CD4-positive, alpha-beta memory T cell (primary cell): ENCODE measurements around the gene ZNF865. TPM values are rescaled to one million over a fixed set of nuclear protein-coding genes. Genes with fewer than 3 reads are reported as not detected.

ENCODE experiments used
- CTCF ChIA-PET: fragments of 350-600 bp; sonication (Branson Sonifier 250); formaldehyde crosslinking; loops from one replicate; lab custom pipeline; 2021; ENCODE audit warnings: inconsistent platforms; ENCODE audit not compliant: partially characterized antibody; lab: Charles Lee
- POLR2A ChIA-PET: fragments of 350-600 bp; sonication (Branson Sonifier 250); formaldehyde crosslinking; loops from one replicate; lab custom pipeline; 2021; ENCODE audit not compliant: partially characterized antibody; lab: Charles Lee
- DNase-seq, 5 donors: peaks; one replicate each; pipeline versions ENCODE4 v3.0.0 to v3.0.0-alpha.2; 2020 to 2022; ENCODE audit warnings: mixed read lengths in 1 of 5
- H3K27ac ChIP-seq: one replicate; pipeline ENCODE4 v1.7.0; 2013; ENCODE audit warnings: low read depth, low read length
- H3K27me3 ChIP-seq: 2 replicates; pipeline ENCODE4 v1.7.0; 2013; ENCODE audit warnings: mild to moderate bottlenecking, low read length, moderate library complexity; ENCODE audit not compliant: insufficient read depth
- H3K36me3 ChIP-seq: 2 replicates; pipeline ENCODE4 v1.7.0; 2013; ENCODE audit warnings: mild to moderate bottlenecking, low read length, moderate library complexity; ENCODE audit not compliant: insufficient read depth
- H3K4me1 ChIP-seq: 2 replicates; pipeline ENCODE4 v1.7.0; 2013; ENCODE audit warnings: mild to moderate bottlenecking, low read length, moderate library complexity; ENCODE audit not compliant: insufficient read depth
- H3K4me3 ChIP-seq, 2 donors: one replicate each; pipeline ENCODE4 v1.7.0; 2013; ENCODE audit warnings: low read length in 2 of 2, mild to moderate bottlenecking in 1 of 2
- H3K9me3 ChIP-seq, 2 donors: one replicate each; pipeline ENCODE4 v1.7.0; 2013; ENCODE audit warnings: low read length in 2 of 2, control low read depth in 1 of 2; ENCODE audit not compliant: control insufficient read depth in 1 of 2
- H3K27ac Mint-ChIP-seq, 7 donors: one replicate each; pipeline ENCODE4 v1.8.0; 2020 to 2021; ENCODE audit warnings: mixed read lengths in 7 of 7, mild to moderate bottlenecking in 6 of 7, inconsistent platforms in 3 of 7, moderate library complexity in 3 of 7
- H3K27me3 Mint-ChIP-seq, 2 donors: one replicate each; pipeline ENCODE4 v1.8.0; 2020 to 2021; ENCODE audit warnings: mixed read lengths in 2 of 2
- H3K36me3 Mint-ChIP-seq, 2 donors: one replicate each; pipeline ENCODE4 v1.8.0; 2020 to 2021; ENCODE audit warnings: mixed read lengths in 2 of 2, inconsistent platforms in 1 of 2, mild to moderate bottlenecking in 1 of 2
- H3K4me1 Mint-ChIP-seq, 4 donors: one replicate each; pipeline ENCODE4 v1.8.0; 2020 to 2021; ENCODE audit warnings: mixed read lengths in 4 of 4, mild to moderate bottlenecking in 1 of 4
- H3K4me3 Mint-ChIP-seq, 8 donors: one replicate each; pipeline ENCODE4 v1.8.0; 2020 to 2021; ENCODE audit warnings: mixed read lengths in 8 of 8, mild to moderate bottlenecking in 7 of 8, moderate library complexity in 6 of 8, inconsistent platforms in 3 of 8
- H3K9me3 Mint-ChIP-seq, 8 donors: one replicate each; pipeline ENCODE4 v1.8.0; 2020 to 2021; ENCODE audit warnings: mixed read lengths in 8 of 8, mild to moderate bottlenecking in 5 of 8, inconsistent platforms in 3 of 8, moderate library complexity in 1 of 8
- intact Hi-C: fragments of 100-400 bp; cut with micrococcal nuclease; formaldehyde crosslinking; loops from one replicate; pipeline ENCODE4 v1.15.1; 2023
- polyA plus RNA-seq, 2 donors: library from polyadenylated mRNA; unstranded; fragments of 300-500 nt; fragmentation: Illumina TruSeq; gene quantifications; one replicate each; pipeline ENCODE4 v1.2.3, GENCODE V29; 2021
- total RNA-seq, 2 experiments: library from RNA; stranded (reverse); gene quantifications; one replicate each; pipeline ENCODE4 v1.2.3, GENCODE V29; 2021

The ZNF865 gene
- total and polyA plus RNA-seq, 4 experiments from 2014 or later, result 0.30 to 20.9 (median 20.3) TPM; not detected in 1

DNA sequence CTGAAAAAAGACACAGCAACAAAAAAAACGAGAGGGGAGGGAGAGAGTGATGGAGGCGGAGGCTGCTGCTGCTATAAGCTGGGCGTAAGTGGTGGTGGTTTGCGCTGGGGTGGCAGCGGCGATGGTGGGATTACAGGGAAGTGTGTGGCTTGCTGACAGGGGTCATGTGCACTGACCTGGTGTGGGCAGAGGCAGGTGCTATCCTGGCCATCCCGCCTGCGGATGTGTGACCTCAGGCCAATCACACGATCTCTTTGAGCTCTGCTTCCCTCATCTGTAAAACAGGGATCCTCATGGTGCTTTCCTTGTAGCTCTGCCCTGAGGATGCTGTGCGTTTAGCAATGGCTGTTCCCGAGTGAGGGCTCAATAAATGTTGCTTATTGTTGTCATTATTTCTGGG, 32.1 kb downstream of the ZNF865 start:
- intact Hi-C loops, result loop anchor here (10.0 kb wide), 1 partner anchor 383 kb away; the partner anchor contains the start of gene PPP6R1
- Mint-ChIP-seq H3K27ac (peak overlapping the region in 6 of 7 donors; percentile 11 to 100 (median 68)), H3K27me3 (no peaks in the 10 kb centered on the region), H3K36me3 (peaks cover 14 to 28% of the 10 kb centered on the region in 2 donors), H3K4me1 (peaks cover 47 to 76% (median 59%) of the 10 kb centered on the region in 4 donors), H3K9me3 (peaks cover 0 to 4% (median 0%) of the 10 kb centered on the region in 8 donors), H3K4me3 (peak overlapping the region in 7 of 8 donors; percentile 52 to 100 (median 72))
- Histone ChIP-seq H3K27me3 (no peaks in the 10 kb centered on the region), H3K9me3 (no peaks in the 10 kb centered on the region), H3K4me3 (no peak overlapping the region), H3K4me1 (peaks cover 59% of the 10 kb centered on the region), H3K36me3 (no peaks in the 10 kb centered on the region), H3K27ac (no peak overlapping the region)
- CTCF ChIA-PET, result interaction anchor here (0.8 to 3.8 kb wide), 9 partner anchors 9 to 170 kb away, joined by 3 to 17 read pairs (median 4); partner anchors contain the start of gene ZNF865
- DNase-seq, result peak in 1 of 5 donors; percentile 16
- POLR2A ChIA-PET, result interaction anchor here (0.7 to 9.9 kb wide), 8 partner anchors 10 to 161 kb away, joined by 3 to 91 read pairs (median 9); partner anchors contain the start of genes CCDC106, FIZ1, U2AF2 and ZNF524

DNA sequence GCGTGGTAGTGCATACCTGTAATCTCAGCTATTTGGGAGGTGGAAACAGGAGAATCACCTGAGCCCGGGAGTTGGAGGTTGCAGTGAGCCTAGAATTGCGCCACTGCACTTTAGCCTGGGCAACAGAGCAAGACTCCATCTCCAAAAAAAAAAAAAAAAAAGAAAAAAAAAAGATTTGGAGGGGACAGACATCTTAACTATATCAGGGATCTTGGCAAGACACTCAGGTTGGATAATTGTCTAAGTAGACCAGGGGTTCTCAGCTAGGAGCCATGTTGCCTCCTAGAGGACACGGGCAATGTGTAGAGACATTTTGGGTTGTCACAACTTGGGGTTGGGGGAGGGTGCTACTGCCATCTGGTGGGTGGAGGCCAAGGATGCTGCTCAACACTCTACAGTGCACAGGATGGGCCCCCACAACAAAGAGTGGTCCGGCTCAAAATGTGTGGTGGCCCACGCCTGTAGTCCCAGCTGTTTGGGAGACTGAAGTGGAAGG, 33.5 kb downstream of the ZNF865 start:
- no peaks in the 10 kb centered on the region for H3K27me3 Mint-ChIP-seq
- DNase-seq, result peak; percentile 51 to 76 (median 54)
- H3K9me3 ChIP-seq, result no peaks in the 10 kb centered on the region
- peak overlapping the region; percentile 53 to 95 (median 88) for H3K27ac Mint-ChIP-seq
- peaks cover 52 to 80% (median 64%) of the 10 kb centered on the region in 4 donors for H3K4me1 Mint-ChIP-seq
- peaks cover 59% of the 10 kb centered on the region for H3K4me1 ChIP-seq
- no peaks in the 10 kb centered on the region for H3K36me3 ChIP-seq
- no peak overlapping the region for H3K27ac ChIP-seq
- H3K4me3 ChIP-seq, result no peak overlapping the region
- CTCF ChIA-PET, result interaction anchor here (0.7 to 3.8 kb wide), 6 partner anchors 12 to 135 kb away, joined by 3 to 17 read pairs (median 3); no protein-coding TSS in a partner anchor
- peak overlapping the region in 7 of 8 donors; percentile 40 to 88 (median 64) for H3K4me3 Mint-ChIP-seq
- POLR2A ChIA-PET, result interaction anchor here (1.0 to 9.9 kb wide), 5 partner anchors 9 to 39 kb away, joined by 3 to 91 read pairs (median 30); partner anchors contain the start of genes CCDC106, FIZ1, U2AF2 and ZNF524
- peaks cover 14 to 32% of the 10 kb centered on the region in 2 donors for H3K36me3 Mint-ChIP-seq
- H3K27me3 ChIP-seq, result no peaks in the 10 kb centered on the region
- H3K9me3 Mint-ChIP-seq, result peaks cover 0 to 4% (median 0%) of the 10 kb centered on the region in 8 donors
- intact Hi-C loops, result loop anchor here (10.0 kb wide), 1 partner anchor 384 kb away; the partner anchor contains the start of gene PPP6R1

DNA sequence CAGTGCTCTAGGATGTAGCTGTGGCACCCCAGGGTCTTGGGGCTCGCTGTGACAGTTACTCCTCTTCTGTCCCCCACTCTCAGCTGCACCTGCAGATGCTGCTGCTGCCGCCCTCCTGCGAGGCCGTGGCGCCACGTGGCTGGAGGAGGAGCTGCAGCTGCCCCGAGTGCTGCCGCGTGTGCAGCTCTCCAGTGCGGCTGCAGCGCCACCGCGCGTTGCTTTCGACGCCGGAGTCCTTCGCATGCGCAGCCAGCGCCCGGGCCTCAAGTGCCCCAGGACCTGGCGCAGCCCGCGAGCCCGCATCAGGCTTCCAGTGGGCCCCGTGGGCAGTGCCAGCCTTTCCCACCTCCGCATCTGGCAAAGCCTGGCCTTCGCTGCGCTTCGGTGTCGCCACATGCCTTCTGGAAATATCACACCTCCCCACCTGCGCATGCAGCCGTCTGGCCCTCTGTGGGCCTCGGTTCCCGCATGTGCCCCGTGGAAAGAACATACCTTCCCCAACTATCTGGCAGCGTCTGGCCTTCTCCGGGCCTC, 34.7 kb downstream of the ZNF865 start:
- Histone ChIP-seq H3K9me3 (no peaks in the 10 kb centered on the region), H3K4me1 (peaks cover 65% of the 10 kb centered on the region), H3K27ac (peak overlapping the region; percentile 69), H3K27me3 (no peaks in the 10 kb centered on the region), H3K36me3 (peaks cover 3% of the 10 kb centered on the region), H3K4me3 (peak overlapping the region in 1 of 2 donors; percentile 83)
- intact Hi-C loops, result loop anchor here (1.0 to 5.0 kb wide), 4 partner anchors 8 to 523 kb away; partner anchors contain the start of genes PPP1R12C, UBE2S and ZNF865
- Mint-ChIP-seq H3K27ac (peak overlapping the region; percentile 75 to 95 (median 93)), H3K4me3 (peak overlapping the region; percentile 68 to 82 (median 77)), H3K9me3 (peaks cover 0 to 2% (median 0%) of the 10 kb centered on the region in 8 donors), H3K36me3 (peaks cover 10 to 31% of the 10 kb centered on the region in 2 donors), H3K27me3 (no peaks in the 10 kb centered on the region), H3K4me1 (peaks cover 48 to 79% (median 64%) of the 10 kb centered on the region in 4 donors)
- peak; percentile 73 to 80 (median 74) for DNase-seq
- POLR2A ChIA-PET, result interaction anchor here (0.7 to 9.9 kb wide), 8 partner anchors 9 to 1772 kb away, joined by 3 to 91 read pairs (median 4); partner anchors contain the start of genes FIZ1, ISOC2, MYADM and U2AF2
- CTCF ChIA-PET, result interaction anchor here (0.9 to 3.0 kb wide), 6 partner anchors 9 to 172 kb away, joined by 3 to 12 read pairs (median 4); partner anchors contain the start of gene ZNF865

DNA sequence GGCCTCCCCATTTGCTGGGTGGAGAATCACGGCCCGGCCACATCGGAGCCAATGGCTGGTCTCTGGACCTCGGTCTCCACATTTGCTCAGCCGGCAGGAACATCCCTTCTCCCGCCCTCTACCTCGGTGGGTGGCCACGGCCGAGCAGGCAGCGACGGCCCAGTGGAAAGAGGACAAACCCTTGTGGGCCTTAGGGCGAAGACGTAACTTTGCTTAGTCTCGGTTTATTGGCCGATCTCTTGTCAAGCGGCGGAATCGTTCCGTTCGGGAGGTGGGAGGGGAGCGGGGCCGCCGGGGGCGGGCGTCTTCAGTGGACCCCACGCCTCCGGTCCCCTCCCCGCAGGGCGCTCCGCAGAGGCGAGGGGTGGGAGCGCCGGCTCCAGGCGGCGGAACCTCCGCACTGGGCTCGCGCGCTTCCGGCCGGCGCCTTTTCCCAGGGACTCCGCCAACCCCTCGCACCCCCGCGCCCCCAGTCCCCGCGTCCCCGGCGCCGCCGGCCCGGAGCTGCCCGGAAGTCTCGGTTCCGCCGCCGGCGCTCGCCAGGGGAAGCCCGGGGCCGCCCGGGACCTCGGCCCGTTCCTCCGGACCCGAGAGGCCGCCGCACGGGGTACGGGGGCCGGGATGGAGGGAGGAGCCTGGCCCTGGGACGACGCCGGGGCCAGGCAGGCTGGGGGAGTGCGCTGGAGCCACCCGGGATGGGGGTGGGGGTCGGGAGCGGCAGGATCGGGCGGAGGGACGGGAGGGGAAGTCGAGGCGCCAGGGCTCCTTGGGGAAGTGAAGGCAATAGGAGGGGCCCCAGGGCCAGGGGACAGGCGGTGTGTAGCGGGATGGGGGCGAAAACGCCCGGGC, 35.4 kb downstream of the ZNF865 start, which contains the start of gene ZNF580:
Gene ZNF580, plus strand, starts transcription at position 426 of the 849 bp plus-strand sequence. CDS start 1,507 bp downstream, outside the sequence.
- peak; percentile 35 to 66 (median 54) for DNase-seq
- POLR2A ChIA-PET, result interaction anchor here (1.0 to 9.9 kb wide), 6 partner anchors 13 to 1773 kb away, joined by 3 to 91 read pairs (median 6); partner anchors contain the start of genes FIZ1, ISOC2, MYADM and U2AF2
- no peaks in the 10 kb centered on the region for H3K27me3 Mint-ChIP-seq
- H3K27ac Mint-ChIP-seq, result peak within 1 kb of the TSS; percentile 79 to 95 (median 94)
- H3K36me3 ChIP-seq, result peaks cover 7% of the 10 kb centered on the region
- H3K9me3 ChIP-seq, result no peaks in the 10 kb centered on the region
- H3K4me1 Mint-ChIP-seq, result peaks cover 44 to 78% (median 61%) of the 10 kb centered on the region in 4 donors
- peak within 1 kb of the TSS; percentile 78 to 83 for H3K4me3 ChIP-seq
- peaks cover 0 to 1% (median 0%) of the 10 kb centered on the region in 8 donors for H3K9me3 Mint-ChIP-seq
- intact Hi-C loops, result loop anchor here (1.0 to 5.0 kb wide), 4 partner anchors 8 to 524 kb away; partner anchors contain the start of genes PPP1R12C, UBE2S and ZNF865
- CTCF ChIA-PET, result interaction anchor here (1.0 to 3.0 kb wide), 4 partner anchors 9 to 173 kb away, joined by 3 to 12 read pairs (median 5); no protein-coding TSS in a partner anchor
- peak within 1 kb of the TSS; percentile 82 to 94 (median 88) for H3K4me3 Mint-ChIP-seq
- H3K36me3 Mint-ChIP-seq, result peaks cover 14 to 30% of the 10 kb centered on the region in 2 donors
- peak within 1 kb of the TSS; percentile 69 for H3K27ac ChIP-seq
- H3K4me1 ChIP-seq, result peaks cover 59% of the 10 kb centered on the region
- H3K27me3 ChIP-seq, result no peaks in the 10 kb centered on the region

DNA sequence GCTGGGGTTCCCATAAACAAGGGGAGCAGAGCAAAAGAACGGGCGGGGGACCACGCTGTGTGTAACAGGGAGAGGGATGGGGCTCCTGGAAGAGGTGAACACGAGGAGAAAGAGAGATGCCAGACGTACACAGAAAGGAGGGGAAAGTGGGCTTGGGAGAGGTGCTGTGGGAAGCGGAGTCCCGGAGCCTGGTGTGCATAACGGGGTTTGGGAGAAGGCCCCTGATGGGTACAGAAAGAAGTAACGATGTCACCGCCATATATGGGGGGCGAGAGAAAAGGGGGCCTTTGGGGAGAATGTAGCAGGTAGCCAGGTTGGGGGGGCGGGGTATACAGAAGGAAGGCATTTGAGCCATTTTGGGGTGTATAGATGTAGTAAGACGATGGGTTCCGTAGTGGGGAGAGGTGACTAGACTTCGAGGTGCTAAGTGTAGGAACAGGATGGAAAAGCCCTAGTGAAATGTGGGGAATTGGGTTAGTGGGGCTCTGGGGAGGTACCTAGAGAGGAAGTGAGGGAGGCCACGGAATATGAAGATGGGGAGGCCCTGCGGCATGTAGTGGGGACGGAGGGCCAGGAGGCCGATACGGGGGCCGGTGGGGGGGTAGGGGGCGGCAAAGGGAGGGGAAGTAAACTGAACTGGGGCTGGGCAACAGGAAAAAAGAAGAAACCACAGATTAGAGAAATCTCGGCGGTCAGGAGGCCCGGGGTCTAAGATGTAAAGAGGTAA, 36.1 kb downstream of the ZNF865 start:
- H3K27ac Mint-ChIP-seq, result peak overlapping the region; percentile 79 to 95 (median 92)
- intact Hi-C loops, result loop anchor here (5.0 kb wide), 3 partner anchors 34 to 524 kb away; partner anchors contain the start of genes PPP1R12C, UBE2S and ZNF865
- CTCF ChIA-PET, result interaction anchor here (0.6 to 1.9 kb wide), 5 partner anchors 9 to 15 kb away, joined by 3 to 10 read pairs (median 4); no protein-coding TSS in a partner anchor
- peaks cover 36 to 71% (median 53%) of the 10 kb centered on the region in 4 donors for H3K4me1 Mint-ChIP-seq
- H3K4me3 ChIP-seq, result peak overlapping the region; percentile 78 to 83
- peaks cover 14 to 22% of the 10 kb centered on the region in 2 donors for H3K36me3 Mint-ChIP-seq
- no peaks in the 10 kb centered on the region for H3K27me3 Mint-ChIP-seq
- peak overlapping the region; percentile 69 for H3K27ac ChIP-seq
- H3K36me3 ChIP-seq, result peaks cover 7% of the 10 kb centered on the region
- H3K4me1 ChIP-seq, result peaks cover 51% of the 10 kb centered on the region
- peaks cover 0 to 1% (median 0%) of the 10 kb centered on the region in 8 donors for H3K9me3 Mint-ChIP-seq
- no peaks in the 10 kb centered on the region for H3K27me3 ChIP-seq
- DNase-seq, result peak in 2 of 5 donors; percentile 37 to 67
- no peaks in the 10 kb centered on the region for H3K9me3 ChIP-seq
- POLR2A ChIA-PET, result interaction anchor here (1.2 to 9.9 kb wide), 14 partner anchors 8 to 1452 kb away, joined by 3 to 91 read pairs (median 10); partner anchors contain the start of genes FIZ1, MBOAT7, U2AF2 and ZNF524
- peak overlapping the region; percentile 82 to 94 (median 88) for H3K4me3 Mint-ChIP-seq
